HG03135 (cell line): ENCODE data around the gene NELL1.
"Not testable (repeated sequence)": the region's sequence is repeated elsewhere in the genome, so short reads cannot be mapped to it uniquely, and the experiment has no call there.

Experiments used
- ATAC-seq: cut with Tn5 transposase; IDR thresholded peaks from one replicate; pipeline ENCODE4 v1.9.1; 2021; ENCODE audit warnings: mild to moderate bottlenecking, moderate library complexity; ENCODE audit not compliant: unreplicated experiment

Gene NELL1

GRCh38 chr11:21072558-21072957 lies 403.2 kb downstream of the NELL1 start:
- no peak for ATAC-seq

GRCh38 chr11:21082853-21083252 lies 413.5 kb downstream of the NELL1 start:
- ATAC-seq: no peak

- no peak for ATAC-seq
These were observed 419.5 kb downstream of the NELL1 start for GRCh38 chr11:21088930-21089329.

- ATAC-seq: no peak
These were observed 435.3 kb downstream of the NELL1 start for GRCh38 chr11:21104641-21105040.

GRCh38 chr11:21105196-21105917 lies 436.0 kb downstream of the NELL1 start:
- ATAC-seq: no peak

GRCh38 chr11:21109341-21109740 lies 440.0 kb downstream of the NELL1 start:
- ATAC-seq: no peak

- ATAC-seq: no peak
These were observed 441.0 kb downstream of the NELL1 start for GRCh38 chr11:21110415-21110814.

- no peak for ATAC-seq
These were observed 444.5 kb downstream of the NELL1 start for GRCh38 chr11:21113876-21114275.

GRCh38 chr11:21116009-21116408 lies 446.6 kb downstream of the NELL1 start:
- ATAC-seq: no peak

GRCh38 chr11:21119411-21119810 lies 450.0 kb downstream of the NELL1 start:
- ATAC-seq: no peak

- ATAC-seq: no peak
These were observed 452.6 kb downstream of the NELL1 start for GRCh38 chr11:21121991-21122390.

- ATAC-seq: no peak
These were observed 453.1 kb downstream of the NELL1 start for GRCh38 chr11:21122523-21122922.

GRCh38 chr11:21132146-21132720 lies 462.8 kb downstream of the NELL1 start:
- ATAC-seq: no peak

- ATAC-seq: no peak
These were observed 463.9 kb downstream of the NELL1 start for GRCh38 chr11:21133244-21133643.

GRCh38 chr11:21133722-21134121 lies 464.3 kb downstream of the NELL1 start:
- no peak for ATAC-seq

GRCh38 chr11:21137803-21138202 lies 468.4 kb downstream of the NELL1 start:
- ATAC-seq: no peak

GRCh38 chr11:21141557-21141956 lies 472.2 kb downstream of the NELL1 start:
- ATAC-seq: not testable (repeated sequence)

- no peak for ATAC-seq
These were observed 472.6 kb downstream of the NELL1 start for GRCh38 chr11:21142007-21142406.

- ATAC-seq: no peak
These were observed 475.1 kb downstream of the NELL1 start for GRCh38 chr11:21144531-21144930.

GRCh38 chr11:21148376-21148775 lies 479.0 kb downstream of the NELL1 start:
- no peak for ATAC-seq

GRCh38 chr11:21160140-21160539 lies 490.8 kb downstream of the NELL1 start:
- no peak for ATAC-seq

GRCh38 chr11:21169639-21170038 lies 500.3 kb downstream of the NELL1 start:
- no peak for ATAC-seq

GRCh38 chr11:21173476-21173875 lies 504.1 kb downstream of the NELL1 start:
- ATAC-seq: no peak
